Measurements from ENCODE around the gene CTTNBP2NL. TPM values are rescaled to one million over a fixed set of nuclear protein-coding genes. Genes with fewer than 3 reads are reported as not detected.

The CTTNBP2NL gene
- total and polyA plus RNA-seq, 7 donors: 1.2 to 9.4 (median 4.7) TPM

- Histone ChIP-seq H3K4me1 (no peaks in the 10 kb centered on the region), H3K9me3 (no peaks in the 10 kb centered on the region), H3K27me3 (ENCODE audit: insufficient read depth in 3 of 3, low read length in 2 of 3) (no peaks in the 10 kb centered on the region), H3K27ac (no peak overlapping the region), H3K36me3 (ENCODE audit: insufficient read depth in 1 of 2, low read depth in 1 of 2) (peaks cover 0 to 43% of the 10 kb centered on the region in 2 donors), H3K4me3 (no peak overlapping the region)
- intact Hi-C loops (cut with DNase I): no loop called here
- 77 to 83% (median 80%) methylated on average over 2 of the region's 2 CpGs for WGBS, 3 donors
- ATAC-seq: no peak
- TF ChIP-seq CTCF (IDR thresholded peaks at IDR 0.05): no peak
- DNase-seq: no peak
Observed at GRCh38 chr1:112457241-112457640, 61.2 kb downstream of the CTTNBP2NL start.

GRCh38 chr1:112457955-112458354, 61.9 kb downstream of the CTTNBP2NL start:
- ATAC-seq (no peak), DNase-seq (no peak)
- H3K27me3 ChIP-seq (ENCODE audit: insufficient read depth in 3 of 3, low read length in 2 of 3): no peaks in the 10 kb centered on the region
- no peaks in the 10 kb centered on the region for H3K9me3 ChIP-seq
- no peak overlapping the region for H3K27ac ChIP-seq
- no peak for TF ChIP-seq CTCF (IDR thresholded peaks at IDR 0.05)
- no peaks in the 10 kb centered on the region for H3K4me1 ChIP-seq
- H3K36me3 ChIP-seq (ENCODE audit: insufficient read depth in 1 of 2, low read depth in 1 of 2): peaks cover 0 to 43% of the 10 kb centered on the region in 2 donors
- intact Hi-C loops (cut with DNase I): no loop called here
- H3K4me3 ChIP-seq: no peak overlapping the region

GRCh38 chr1:112458756-112459155, 62.7 kb downstream of the CTTNBP2NL start:
- no peaks in the 10 kb centered on the region for H3K4me1 ChIP-seq
- no peaks in the 10 kb centered on the region for H3K9me3 ChIP-seq
- H3K4me3 ChIP-seq: no peak overlapping the region
- intact Hi-C loops (cut with DNase I): no loop called here
- no peak overlapping the region for H3K27ac ChIP-seq
- no peak for TF ChIP-seq CTCF (IDR thresholded peaks at IDR 0.05)
- DNase-seq (no peak), ATAC-seq (no peak)
- WGBS, 3 donors: 60 to 80% (median 60%) methylated on average over 4 of the region's 4 CpGs
- H3K36me3 ChIP-seq (ENCODE audit: insufficient read depth in 1 of 2, low read depth in 1 of 2): peaks cover 0 to 42% of the 10 kb centered on the region in 2 donors
- no peaks in the 10 kb centered on the region for H3K27me3 ChIP-seq (ENCODE audit: insufficient read depth in 3 of 3, low read length in 2 of 3)

GRCh38 chr1:112460615-112461014, 64.6 kb downstream of the CTTNBP2NL start:
- H3K27ac ChIP-seq: no peak overlapping the region
- no peak for TF ChIP-seq CTCF (IDR thresholded peaks at IDR 0.05)
- H3K27me3 ChIP-seq (ENCODE audit: insufficient read depth in 3 of 3, low read length in 2 of 3): no peaks in the 10 kb centered on the region
- no peak for DNase-seq
- peaks cover 0 to 24% of the 10 kb centered on the region in 2 donors for H3K36me3 ChIP-seq (ENCODE audit: insufficient read depth in 1 of 2, low read depth in 1 of 2)
- no peaks in the 10 kb centered on the region for H3K4me1 ChIP-seq
- 95 to 96% (median 95%) methylated on average over 2 of the region's 2 CpGs for WGBS, 3 donors
- intact Hi-C loops (cut with DNase I): no loop called here
- H3K4me3 ChIP-seq: no peak overlapping the region
- H3K9me3 ChIP-seq: no peaks in the 10 kb centered on the region
- no peak for ATAC-seq

GRCh38 chr1:112461200-112461871, 65.3 kb downstream of the CTTNBP2NL start:
- no peak for ATAC-seq
- WGBS, 3 donors: 65 to 69% (median 68%) methylated on average over 3 of the region's 3 CpGs
- H3K4me1 ChIP-seq: no peaks in the 10 kb centered on the region
- H3K4me3 ChIP-seq: no peak overlapping the region
- H3K9me3 ChIP-seq: no peaks in the 10 kb centered on the region
- no peaks in the 10 kb centered on the region for H3K27me3 ChIP-seq (ENCODE audit: insufficient read depth in 3 of 3, low read length in 2 of 3)
- no peak overlapping the region for H3K27ac ChIP-seq
- no peak for DNase-seq
- no peak for TF ChIP-seq CTCF (IDR thresholded peaks at IDR 0.05)
- H3K36me3 ChIP-seq (ENCODE audit: insufficient read depth in 1 of 2, low read depth in 1 of 2): peaks cover 0 to 17% of the 10 kb centered on the region in 2 donors
- intact Hi-C loops (cut with DNase I): no loop called here
